Stimulated activated CD8-positive, alpha-beta memory T cell treated with anti-CD3 and anti-CD28 coated beads, Interleukin-7, amount 100 ng/mL, for 1 hour (primary cell): ENCODE results near the gene CDH15.

Experiments used
- DNase-seq, 2 donors: peaks; one replicate each; pipeline ENCODE4 v3.0.0-alpha.2; 2020; ENCODE audit warnings: low read depth in 2 of 2

The CDH15 gene

DNA sequence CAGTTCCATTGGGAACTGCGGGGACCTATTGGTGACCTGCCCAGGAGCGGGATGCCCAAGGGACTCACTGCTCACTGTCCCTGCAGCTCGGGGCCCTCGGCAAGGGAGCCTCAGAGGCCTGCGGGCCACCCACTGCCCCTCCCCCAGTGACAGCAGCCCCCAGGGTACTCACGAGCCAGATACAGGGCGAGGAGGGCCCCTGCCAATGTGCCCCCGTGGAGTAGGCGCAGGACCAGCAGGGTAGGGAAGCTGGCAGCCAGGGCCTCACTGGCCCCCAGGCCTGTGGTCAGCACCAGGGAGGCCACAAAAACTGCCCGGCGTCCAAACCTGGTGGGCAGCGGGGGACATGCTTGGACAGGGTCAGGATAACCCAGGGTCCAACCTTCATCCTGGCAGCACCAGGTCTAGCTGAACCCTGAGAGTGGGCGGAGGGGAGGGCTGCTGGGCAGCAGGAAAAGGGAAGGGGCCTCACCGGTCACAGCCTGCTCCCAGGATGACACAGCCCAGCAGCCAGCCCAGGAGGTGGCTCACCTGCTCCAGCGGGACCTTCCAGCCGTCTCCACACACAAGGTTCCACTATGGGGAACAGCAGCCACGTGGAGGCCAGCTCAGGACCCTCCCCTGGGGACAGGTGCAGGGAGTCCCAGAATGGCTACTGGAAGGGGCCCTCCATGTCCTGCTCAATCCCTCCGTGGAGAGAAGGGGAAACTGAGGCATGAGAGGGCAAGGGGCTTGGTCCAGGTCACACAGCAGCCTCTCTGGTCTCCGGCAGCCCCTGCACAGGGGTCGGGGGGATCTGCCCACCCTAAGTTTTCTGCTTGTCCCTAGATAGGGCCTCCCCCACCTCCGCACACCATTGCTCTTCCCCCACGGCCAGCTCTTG is 27.9 kb downstream of the CDH15 start:
- DNase-seq, result no peak

DNA sequence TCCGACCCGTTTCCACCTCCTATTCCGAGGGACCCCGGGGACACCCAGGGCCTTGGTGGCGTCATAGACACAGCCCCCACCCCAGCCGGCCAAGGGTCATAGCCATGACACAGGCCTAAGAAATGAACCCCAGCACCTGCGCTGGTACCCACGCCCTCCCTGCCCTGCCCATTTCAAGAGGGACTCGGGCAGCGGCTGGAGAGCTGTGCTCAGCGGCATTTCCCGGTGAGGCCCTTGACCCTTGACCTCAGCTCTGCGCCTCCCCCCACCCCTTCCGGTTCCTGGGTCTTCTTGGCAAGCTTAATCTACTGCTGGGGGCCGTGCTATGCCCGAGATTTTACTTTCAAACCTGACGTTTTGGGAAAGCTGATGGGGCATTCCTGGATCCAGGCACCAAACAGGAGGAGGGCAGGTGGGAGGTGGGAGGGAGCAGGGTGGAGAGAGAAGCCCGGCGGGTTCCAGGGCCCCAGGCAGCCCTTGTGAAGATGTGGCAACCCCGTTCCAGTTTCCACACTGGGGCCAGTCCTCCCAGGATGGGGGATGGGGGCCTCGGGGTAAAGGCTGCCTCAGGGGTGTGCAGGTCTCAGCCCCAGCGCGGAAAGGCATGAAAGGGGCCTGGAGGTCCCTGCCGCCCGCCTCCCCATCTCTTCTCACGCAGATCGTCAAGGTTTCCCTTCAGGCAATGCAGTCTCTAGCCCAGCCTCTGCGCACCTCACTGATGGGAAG is 28.7 kb downstream of the CDH15 start, which contains the start of gene SLC22A31:
Gene SLC22A31, minus strand, starts transcription at position 414 of the 726 bp plus-strand sequence. Its CDS starts 36 bp downstream, at position 378.
- DNase-seq, result no peak

DNA sequence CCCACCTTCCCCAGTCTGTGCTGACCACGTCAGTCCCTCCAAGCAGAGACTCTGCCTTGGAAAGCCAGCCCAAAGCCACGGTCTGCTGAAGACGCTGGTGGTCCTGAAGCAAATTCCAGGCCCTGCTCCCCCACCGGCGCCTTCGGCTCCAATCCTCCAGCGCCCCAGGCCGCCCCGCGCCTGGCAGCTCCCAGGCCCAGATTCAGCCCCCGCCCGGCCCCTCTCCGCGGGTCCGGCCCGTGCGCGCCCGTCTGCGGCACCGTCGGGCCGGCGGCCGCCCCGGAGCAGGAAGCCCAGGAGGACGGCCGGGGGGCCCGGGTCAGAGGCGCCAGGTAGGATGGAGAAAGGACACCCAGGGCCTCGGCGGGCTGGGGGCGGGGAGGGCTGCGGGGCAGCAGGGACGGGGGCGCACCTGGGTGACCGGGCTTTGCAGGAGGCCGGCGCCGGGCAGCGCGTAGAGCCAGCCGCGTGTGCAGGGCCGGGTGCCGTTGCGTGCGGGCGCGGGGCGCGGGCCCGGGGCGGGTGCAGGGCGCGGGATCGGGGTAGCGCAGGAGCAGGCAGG is 29.4 kb downstream of the CDH15 start:
- DNase-seq, result no peak

- DNase-seq, result peak; percentile 49
Measured at GRCh38 chr16:89201439-89202377, 30.2 kb downstream of the CDH15 start.

DNA sequence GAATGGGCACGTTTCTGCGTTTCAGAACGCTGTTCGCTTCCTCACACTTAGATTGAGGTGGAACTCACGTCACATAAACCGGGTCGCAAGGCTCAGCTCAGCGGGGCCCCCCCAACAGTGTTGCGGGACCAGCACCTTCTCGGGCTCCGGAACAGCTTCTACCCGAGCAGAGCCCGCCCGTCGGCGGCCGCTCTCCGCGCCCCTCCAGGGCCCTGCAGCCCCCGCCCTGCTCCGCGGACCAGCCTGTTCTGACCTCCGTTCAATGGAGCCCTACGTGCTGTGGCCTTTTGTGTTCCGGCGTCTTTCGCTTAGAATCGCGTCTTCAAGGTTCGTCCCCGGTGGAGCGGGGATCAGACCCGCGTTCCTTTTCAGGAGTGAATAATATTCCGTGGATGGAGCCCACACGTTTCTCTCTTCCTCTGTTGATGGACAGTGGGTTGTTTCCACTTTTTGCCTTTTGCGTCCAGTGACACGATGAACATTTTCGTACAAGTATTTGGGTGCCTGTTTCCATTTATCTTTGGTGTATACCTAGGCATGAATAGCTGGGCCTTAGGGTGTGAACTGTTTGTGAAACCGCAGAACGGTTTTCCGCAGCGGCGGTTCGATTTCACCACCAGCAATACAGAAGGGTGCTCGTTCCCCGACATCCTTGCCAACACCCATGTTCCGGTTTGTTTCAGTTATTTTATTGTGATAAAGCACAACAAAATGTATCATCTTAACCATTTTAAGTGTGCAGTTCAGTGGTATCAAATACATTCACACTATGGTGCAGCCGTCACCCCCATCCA is 31.1 kb downstream of the CDH15 start:
- DNase-seq, result no peak

DNA sequence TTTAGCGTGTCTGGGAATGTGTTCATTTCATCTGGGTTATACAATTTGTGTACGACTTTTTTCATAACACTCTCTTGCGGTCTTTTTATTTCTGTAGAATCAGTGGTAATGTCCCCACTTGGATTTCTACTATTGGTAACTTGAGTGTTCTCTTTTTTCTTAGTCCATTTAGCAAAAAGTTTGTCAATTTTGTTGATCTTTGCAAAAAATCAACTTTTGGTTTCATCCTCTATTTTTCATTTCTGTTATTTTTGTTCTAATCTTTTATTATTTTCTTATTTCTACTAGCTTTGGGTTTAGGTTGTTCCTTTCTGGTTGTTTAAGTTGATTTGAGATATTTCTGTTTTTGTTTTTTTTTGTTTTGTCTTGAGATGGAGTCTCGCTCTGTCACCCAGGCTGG is 36.4 kb downstream of the CDH15 start:
- no peak for DNase-seq

DNA sequence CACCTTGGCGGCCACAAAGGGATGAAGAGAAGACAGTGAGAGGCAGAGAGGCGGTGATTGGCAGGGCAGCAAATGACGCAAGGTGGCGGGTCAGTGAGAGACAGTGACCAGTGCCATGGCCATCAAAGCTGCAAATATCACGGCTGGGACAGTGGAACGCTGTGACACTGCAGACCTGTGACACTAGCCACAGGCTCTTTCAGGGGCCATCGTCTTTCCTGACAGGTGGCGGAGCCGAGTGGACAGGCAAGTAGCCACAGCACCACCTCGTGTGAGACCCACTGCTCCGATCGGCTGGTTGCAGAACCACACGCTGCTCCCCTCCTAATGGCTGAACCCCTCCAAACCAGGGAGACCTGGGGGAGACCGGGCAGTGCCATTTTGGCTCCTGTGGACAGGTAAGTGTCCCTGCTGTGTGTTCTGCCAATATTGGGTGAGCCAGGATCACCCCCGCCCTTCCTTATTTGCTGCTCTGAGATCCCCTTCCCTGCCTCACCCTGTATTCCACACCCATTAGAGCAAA is 38.0 kb downstream of the CDH15 start:
- no peak for DNase-seq

DNA sequence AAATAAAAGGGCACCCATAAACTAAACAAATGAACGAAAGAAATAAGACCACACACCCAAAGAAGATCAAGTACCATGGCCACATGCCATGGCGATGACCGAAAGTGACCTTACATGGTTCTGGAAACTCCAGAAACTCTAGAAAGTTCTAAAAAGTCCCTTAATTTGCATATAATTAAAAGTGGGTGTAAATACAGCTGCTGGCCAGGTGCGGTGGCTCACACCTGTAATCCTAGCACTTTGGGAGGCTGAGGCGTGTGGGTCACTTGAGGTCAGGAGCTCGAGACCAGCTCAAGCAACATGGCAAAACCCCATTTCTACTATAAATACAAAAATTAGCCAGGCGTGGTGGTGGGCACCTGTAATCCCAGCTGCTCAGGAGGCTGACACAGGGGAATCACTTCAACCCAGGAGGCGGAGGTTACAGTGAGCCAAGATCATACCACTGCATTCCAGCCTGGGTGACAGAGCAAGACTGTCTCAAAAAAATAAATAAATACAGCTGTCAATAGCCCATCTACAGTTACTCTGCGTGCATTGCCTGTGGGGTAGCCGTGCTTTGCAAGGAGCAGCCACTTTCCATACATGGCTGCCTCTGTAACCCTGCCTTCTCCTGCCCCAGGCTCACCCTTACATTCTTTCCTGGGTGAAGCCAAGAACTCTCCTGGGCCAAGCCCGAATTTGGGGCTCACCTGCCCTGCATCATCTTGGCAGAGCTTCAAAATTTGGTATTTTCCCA is 38.8 kb downstream of the CDH15 start:
- no peak for DNase-seq

GRCh38 chr16:89210904-89211515 is 39.5 kb downstream of the CDH15 start:
- DNase-seq, result no peak

DNA sequence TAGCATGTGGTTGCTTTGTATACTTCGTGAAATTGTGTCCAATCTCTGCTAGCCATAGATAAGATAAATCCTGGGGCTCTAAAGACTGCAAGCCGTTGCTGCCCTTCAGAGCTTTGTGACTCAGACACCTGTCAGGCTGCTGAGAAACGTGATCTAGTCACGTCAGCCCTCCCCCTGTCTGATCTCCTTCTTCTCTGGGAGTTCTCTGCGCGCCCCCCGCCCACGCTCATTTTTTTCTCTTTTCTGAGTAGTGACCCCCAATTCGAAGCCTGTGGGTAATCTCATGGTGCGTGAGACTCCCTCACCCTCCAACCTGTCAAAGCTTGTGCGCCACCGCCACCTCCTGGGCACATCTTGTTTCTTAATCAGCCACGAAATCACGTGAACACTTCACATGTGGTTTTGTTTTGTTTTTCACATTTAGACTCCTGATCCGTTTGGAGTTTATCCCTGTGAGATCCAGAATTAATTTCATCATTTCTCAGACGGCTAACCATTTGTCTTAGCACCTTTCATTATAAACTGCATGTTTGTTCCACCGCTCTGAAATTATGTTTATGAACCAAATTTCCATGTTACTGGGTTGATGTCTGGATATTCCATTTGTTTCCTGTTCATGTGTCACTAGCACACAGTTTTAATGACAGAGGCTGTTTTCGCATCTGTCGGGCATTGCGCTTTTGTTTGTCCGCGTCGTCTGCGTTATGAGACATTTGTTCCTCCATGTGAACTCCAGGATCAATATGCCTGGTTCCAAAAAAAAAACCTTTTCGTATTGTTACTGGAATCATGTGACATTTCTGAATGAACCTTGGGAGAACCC is 45.0 kb downstream of the CDH15 start:
- DNase-seq, result peak; percentile 67 to 73

GRCh38 chr16:89217138-89217387 is 45.5 kb downstream of the CDH15 start:
- DNase-seq, result no peak

DNA sequence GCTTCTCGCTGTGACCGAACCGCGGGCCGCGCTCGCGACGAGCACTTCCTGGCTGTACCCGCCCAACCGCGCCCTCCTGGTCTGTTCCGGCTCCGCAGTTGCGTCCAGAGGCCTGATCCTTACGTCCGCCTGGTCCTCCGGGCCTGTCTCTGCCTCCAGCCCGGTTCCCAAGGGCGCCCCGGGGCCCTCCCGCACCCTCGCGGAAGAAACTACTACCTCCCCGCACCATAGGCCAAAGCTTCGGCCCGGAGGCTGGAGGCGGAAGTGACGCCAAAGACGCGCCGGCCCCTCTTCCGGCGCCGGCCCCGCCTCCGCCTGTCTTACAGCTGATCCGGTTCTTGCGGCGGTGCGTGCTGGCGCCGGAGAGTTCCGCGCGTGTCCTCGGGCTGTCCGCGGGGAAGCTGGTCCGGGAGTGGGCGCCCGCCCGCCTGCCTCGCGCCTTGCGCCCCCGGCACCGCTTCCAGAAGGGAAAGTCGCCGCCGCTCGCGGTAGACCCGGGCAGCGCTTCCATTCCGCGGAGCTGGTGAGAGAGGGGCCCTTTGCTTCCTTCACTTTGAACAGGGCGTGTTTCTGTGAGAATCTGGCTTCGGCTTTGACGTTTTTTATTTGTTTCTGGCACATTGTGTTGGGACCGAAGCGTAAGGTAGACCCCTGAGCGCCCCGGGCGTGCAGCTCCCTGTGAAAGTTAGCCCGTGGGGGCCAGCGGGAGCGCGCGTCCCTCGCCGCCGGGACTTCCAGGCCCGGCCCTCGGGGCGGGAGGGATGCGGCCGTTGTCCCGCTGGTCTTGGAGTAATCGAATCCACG is 46.0 kb downstream of the CDH15 start, which contains the start of gene ZNF778:
Gene ZNF778, plus strand, starts transcription at position 316 of the 804 bp plus-strand sequence. CDS start 3,425 bp downstream, outside the sequence.
- peak; percentile 48 to 49 for DNase-seq

GRCh38 chr16:89219365-89219764 is 47.8 kb downstream of the CDH15 start:
- no peak for DNase-seq

GRCh38 chr16:89221604-89222003 is 50.1 kb downstream of the CDH15 start:
- DNase-seq, result no peak

- DNase-seq, result no peak
Measured at GRCh38 chr16:89222931-89223330, 51.4 kb downstream of the CDH15 start.

DNA sequence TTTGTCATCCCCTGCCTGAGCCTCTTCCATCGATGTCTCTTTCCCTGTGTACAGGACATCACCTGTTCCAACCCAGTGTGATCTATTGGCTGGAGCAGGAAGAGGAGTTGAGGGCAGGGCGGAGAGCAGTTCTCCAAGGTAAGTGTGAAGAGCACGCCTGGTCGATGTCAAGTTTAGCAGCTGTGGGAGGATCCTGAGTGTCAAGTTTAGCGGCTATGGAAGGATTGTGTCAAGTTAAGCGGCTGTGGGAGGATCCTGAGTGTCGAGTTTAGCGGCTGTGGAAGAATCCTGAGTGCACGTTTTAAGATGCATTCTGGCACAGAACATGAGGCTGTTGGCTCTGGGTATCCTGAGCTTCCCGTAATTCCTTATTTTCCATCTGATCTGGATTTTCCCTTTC is 53.1 kb downstream of the CDH15 start:
- DNase-seq, result no peak

DNA sequence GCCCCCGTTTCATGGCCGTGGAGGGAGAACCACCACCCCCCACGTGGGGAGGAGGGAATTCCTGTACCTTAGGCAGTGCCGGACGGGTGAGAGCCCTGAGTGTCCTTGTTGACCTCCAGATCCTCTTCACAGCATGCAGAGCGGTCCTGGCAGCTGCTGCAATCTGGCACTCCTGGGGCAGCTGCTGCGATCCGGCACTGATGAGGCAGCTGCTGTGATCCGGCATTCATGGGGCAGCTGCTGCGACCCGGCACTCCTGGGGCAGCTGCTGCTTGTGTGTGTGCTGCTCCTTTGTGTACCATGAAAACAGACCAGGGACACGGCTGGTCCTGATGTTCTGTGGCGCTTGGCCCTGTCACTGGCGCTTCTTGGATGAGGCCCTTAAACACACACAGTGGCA is 58.7 kb downstream of the CDH15 start:
- no peak for DNase-seq

DNA sequence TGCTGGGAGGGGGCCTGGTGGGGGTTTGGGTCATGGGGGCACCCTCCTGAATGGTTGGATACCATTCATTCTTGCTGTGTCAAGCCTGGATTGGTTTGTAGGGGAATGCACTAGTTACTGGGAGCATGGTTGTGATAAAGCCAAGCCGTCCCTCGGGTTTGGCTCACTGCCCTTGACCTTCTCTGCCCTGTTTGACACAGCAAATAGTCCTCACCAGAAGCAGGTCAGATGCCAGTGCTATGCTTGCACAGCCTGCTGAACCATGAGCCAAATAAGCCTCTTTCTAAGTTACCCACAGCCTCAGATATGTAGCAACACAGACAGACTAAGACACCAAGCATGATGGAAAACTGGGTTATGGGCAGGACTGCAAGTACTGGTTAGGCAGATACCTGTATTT is 60.6 kb downstream of the CDH15 start:
- DNase-seq, result no peak
